HG03378 (cell line): ENCODE results near the gene SLAMF1.
"Not testable (repeated sequence)": the region's sequence is repeated elsewhere in the genome, so short reads cannot be mapped to it uniquely, and the experiment has no call there.

Experiments used
- ATAC-seq: cut with Tn5 transposase; IDR thresholded peaks from one replicate; pipeline ENCODE4 v1.9.1; 2021; ENCODE audit warnings: mild to moderate bottlenecking, moderate library complexity; ENCODE audit not compliant: unreplicated experiment

The SLAMF1 gene

DNA sequence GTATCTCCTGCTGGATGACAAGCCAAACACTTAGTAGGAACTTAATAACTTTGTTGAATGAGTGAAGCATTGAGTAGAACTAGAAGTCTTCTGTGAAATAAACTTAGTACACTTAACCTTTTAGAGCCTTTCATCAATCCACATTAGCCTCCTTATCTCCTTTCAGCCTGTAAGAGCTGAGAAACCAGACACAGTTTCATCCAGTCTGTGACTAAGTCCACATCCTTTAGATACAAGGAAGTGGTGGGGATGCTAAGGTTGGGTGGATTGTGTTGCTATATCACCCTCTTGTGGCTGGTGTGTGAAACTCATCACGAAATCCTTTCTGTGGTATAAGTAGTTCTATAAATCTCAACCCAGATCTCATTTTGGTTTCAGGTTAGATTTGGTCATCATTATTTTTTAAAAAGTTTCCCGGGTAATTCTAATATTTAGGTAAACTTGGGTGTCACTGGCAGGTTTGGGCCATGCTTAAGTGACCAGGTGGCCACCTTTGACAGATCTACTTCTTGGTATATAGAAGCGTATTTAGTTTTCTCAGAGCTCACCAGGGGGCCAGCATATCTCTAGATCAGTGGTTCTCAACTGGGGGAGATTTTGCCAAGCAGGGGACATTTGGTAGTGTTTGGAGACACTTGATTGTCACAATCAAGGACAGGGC lies 39.7 kb downstream of the SLAMF1 start:
- ATAC-seq, result peak; percentile 68

DNA sequence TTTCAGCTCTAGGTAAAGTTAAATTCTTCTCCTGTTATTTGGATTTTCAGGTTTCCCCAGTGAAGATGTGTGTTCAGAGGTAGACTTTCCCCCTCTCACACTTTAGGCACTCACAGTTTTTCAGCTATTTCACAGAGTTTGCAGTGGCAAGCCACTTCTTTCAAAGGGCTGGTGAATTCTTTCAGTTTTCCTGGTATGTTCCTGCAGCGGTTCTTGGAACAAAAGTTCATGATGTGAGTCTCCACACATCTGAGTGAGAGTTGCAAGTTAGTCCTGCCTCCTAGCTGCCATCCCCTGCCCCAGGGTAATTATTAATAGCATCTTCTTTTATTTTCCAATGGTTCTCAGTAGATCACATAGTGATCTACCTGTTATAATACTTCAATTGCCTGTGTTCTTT lies 40.2 kb downstream of the SLAMF1 start:
- ATAC-seq, result no peak

DNA sequence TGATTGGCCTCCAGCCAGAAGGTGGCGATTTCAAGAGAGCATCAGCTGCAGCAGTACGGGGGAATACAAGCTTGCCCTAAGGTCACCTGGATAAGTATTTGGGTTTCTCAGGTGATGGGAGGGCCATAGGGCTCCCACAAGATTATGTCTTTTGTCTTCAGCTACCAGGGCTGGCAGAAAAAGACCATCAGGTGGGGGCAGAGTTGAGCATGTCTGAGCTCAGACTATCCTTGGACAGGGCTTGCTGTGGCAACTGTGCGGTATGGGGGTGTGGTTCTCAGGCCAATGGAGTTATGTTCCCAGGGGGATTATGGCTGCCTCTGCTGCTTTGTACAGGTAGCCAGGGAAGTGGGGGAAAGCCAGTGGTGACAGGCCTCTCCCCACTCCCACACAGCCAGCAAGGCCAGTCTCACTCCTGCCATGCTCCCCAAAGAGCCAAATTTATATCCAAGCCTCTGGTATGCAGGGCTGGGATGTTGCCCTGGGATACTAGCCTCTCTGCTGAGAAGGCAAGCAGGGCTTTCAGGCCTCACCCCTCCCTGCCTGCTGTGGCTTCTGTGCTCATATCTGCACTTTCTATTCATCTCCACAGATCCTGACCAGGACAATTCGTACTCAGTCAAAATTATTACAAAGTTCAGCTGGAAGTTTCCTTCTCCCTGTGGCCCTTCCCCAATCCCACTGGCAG lies 40.9 kb downstream of the SLAMF1 start:
- no peak for ATAC-seq

DNA sequence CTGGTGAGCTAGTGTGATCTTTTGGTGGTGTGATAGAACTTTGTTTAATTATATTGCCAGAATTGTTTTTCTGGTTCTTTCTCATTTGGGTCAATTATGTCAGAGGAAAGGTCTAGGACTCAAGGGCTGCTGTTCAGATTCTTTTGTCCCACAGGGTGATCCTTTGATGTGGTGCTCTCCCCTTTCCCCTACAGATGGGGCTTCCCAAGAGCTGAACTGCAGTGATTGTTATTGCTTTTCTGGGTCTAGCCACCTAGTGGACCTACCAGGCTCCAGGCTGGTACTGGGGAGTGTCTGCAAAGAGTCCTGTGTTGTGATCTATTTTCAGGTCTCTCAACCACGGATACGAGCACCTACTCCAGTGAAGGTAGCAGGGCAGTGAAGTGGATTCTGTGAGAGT lies 41.6 kb downstream of the SLAMF1 start:
- ATAC-seq, result no peak

DNA sequence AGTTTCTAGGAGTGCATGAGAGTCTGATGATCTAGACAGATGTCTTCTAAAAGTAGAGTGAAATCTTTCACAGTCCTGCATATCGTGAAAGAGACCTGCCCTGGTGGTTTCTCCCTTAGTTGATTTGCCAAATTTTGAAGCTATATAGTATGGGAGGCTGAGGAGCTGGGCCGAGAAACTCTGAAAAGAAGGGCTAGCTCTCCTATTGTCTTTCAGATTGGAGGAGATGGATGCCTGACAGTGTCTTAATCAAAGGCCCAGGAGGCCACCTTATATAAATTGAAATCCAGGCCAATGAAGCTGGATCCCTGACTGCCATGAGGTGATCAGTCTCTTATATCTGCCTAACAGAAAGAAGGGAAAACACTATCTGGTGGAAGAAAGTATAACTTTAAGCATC lies 49.1 kb downstream of the SLAMF1 start:
- ATAC-seq, result no peak

DNA sequence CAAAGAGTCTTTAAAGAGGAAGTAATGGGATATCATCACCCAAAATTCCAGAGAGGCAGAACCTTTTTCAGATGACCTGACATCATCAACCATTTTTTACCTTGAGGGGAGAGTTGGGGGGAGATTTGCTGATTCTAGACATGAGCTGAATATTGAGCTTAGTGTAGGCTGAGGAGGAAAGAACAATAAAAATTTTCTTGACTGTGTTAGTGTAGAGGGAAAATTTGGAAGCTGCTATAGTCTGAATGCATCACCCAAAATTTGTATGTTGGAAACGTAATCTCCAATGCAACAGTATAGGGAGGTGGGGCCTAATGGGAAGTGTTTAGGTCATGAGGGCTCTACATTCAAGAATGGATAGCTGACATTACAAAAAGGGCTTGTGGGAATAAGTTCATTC lies 49.8 kb downstream of the SLAMF1 start:
- ATAC-seq, result no peak

DNA sequence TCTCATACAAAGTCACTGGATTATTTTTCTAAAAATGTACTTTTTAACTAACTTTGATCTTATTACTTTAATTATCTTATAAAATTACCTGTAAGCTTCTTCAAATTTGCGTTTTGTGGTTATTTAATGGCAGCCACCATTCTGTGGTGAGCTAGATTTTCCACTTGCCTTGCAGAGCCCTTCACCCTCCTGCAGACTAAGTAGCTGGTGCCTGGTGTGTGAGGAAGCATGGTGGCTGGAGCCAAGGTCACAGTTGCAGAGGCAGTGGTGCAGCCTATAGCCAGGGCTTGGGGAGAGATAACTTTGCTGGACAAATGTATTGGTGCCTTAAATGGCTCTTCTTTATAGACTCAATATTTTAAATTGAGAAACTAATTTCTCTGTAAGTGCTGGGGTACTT lies 56.4 kb downstream of the SLAMF1 start:
- no peak for ATAC-seq

DNA sequence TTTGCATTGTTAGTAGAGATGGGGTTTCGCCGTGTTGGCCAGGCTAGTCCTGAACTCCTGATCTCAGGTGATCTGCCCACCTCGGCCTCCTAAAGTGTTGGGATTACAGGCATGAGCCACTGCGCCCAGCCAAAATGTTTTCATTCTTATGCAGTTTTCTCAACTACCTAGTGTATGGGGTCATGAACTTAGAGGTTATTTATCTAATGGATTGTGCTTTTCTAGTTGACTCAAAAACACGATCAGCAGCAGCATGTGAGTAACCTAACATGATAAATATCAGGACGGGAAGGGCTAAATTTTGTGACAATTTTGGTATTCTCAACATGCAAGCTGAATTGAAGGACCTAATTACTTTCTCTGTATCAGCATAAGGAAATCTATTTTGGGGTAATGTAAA lies 58.4 kb downstream of the SLAMF1 start:
- ATAC-seq, result no peak

DNA sequence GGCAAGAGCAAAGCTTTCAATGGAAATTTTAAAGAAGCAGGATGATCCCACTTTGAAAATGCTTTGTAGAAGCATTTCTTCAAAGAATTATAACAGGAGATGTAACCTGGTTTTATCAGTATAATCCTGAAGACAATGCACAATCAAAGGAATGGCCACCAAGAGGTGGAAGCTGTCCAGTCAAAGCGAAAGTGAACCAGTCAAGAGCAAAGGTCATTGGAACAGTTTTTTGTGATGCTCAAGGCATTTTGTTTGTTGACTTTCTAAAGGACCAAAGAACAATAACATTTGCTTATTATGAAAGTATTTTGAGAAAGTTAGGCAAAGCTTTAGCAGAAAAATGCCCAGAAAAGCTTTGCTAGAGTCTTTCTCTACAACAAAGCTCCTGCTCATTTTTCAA lies 62.1 kb downstream of the SLAMF1 start:
- ATAC-seq, result no peak

DNA sequence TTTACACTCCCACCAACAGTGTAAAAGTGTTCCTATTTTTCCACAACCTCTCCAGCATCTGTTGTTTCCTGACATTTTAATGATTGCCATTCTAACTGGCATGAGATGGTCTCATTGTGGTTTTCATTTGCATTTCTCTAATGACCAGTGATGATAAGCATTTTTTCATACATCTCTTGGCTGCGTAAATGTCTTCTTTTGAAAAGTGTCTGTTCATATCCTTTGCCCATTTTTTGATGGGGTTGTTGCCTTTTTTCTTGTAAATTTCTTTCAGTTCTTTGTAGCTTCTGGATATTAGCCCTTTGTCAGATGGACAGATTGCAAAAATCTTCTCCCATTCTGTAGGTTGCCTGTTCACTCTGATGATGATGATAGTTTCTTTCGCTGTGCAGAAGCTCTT lies 63.9 kb downstream of the SLAMF1 start:
- ATAC-seq, result not testable (repeated sequence)

DNA sequence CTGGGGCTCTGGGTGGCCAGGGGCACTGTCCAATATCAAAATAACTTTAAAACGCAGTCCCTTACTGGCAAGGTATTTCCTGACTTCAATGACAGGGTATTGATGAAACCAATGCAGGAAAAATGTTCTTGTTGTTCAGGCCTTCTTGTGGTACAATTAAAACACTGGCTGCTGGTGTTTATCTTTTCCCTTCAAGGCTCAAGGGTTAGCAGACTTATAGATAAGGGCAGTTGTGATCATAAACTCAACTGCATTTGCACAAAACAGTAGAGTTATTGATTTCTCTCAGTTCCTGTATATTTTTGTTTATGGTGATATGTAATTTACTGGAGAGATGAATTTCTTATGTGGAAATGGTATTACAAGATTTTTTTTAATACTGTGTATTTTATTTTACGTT lies 64.9 kb downstream of the SLAMF1 start:
- ATAC-seq, result no peak

DNA sequence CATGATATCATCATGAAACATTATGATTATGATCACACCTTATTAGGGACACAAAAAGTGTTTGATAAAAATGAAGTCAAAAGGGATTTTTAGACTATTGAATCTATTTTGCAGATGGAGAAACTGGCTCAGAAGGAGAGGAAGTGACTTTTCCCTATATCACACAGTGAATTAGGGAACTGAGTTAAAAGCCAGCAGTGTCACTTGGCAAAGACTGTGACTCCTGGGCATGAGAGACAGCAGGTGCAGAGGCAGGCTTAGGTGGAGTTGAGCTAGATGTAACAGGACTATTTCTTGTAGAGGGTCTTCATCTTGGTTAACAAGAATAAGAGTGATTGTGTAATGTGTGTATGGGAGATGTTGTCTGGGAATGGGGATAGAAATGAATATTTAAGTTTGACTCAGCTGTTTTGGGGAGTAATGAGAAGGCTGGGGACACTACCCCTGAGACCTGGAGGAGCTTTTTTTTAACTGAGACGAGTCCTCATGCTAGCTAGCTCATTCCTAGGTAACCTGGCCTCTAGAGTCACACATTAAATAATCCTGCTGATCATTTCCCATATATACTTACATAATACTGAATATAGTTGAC lies 66.5 kb downstream of the SLAMF1 start:
- ATAC-seq, result no peak

DNA sequence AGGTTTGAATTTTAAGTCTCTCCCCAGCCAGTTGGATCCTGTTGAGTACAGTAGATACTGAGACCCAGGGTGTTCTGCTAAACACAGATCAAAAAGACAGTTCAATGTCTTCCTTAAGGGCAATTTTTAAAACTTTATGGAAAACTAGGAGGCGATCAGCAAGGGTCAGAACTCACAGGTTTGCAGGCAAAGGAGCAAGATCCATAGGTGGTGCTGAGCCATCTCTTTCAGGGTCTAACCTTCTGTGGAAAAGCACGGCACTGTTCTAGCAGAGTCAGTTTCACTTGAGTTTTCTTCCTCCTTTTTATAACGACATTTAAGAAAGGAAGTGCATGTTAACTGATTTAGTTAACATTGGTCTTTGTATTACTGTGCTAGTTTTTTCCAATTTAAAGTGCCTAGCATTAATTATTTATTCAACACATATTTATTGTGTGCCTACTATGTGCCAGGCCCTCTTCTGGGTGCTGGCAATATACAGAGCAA lies 67.6 kb downstream of the SLAMF1 start, which contains the start of gene CD84:
TSS of gene CD84 (minus strand) at position 281 of the 486 bp plus-strand sequence. CDS start at position 222, 59 bp downstream.
- ATAC-seq, result no peak

DNA sequence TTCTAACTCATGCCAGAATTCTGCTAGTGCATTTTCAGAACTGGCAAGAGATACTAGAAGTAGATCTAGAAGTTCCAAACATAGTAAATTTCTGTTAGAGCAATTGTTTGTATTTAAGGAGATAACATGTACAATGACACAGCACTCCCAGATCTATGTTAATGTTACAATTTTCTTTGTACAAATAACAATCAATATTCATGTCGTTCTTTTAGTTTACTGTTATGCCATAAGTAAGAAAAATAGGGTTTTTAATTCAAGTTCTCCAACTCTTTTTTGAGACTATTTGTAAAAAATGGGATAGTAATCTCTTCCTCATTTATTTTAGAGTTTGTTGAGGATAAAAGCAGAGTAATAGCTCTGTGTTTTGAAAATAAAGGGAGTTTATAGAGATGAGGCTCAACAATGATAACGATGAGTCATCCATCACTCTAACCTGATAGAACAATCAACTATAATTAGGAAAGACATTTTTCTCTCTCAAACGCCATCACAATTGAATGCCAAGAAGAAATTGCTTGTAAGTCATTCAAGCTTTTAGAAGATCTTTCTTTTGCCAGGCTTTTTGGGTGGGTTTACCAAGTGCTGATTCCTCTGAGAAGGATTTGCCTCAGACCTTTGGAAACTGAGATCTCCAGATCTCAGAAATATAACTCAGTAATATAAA lies 68.2 kb downstream of the SLAMF1 start:
- no peak for ATAC-seq

DNA sequence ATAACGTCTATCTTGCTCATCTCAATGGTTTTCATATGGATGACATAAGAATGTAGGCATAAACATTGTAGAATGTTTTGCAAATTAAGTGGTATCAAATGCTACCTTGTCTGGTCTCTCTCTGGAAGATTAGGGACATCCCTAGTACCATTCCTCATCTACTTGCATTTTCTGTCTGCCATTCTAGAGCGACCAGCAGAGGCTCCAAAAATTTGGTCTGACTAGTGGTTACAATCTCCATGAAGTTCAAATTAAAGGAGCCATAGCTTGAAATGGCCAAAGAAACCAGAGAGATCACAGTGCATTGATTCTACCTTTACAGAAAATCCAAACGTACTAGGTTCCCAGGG lies 68.7 kb downstream of the SLAMF1 start:
- ATAC-seq, result no peak

DNA sequence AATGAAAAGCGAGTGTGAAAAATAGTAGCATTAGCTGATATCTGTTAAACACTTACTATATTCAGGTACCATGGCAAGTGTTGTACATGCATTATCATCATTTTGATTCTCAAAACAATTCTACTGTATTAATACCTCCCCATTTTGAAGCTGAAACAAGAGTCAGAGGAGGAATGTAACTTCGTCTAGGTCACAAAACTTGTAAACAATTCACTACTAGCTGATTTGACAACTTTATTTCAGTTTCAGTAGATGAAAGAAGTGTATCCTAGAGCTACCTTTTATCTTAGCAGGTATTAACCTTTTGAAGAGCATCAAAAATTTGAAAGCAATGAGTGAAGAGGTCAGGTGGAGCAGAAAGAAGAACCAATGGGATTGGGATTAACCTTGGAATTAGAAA lies 69.2 kb downstream of the SLAMF1 start:
- ATAC-seq, result no peak

DNA sequence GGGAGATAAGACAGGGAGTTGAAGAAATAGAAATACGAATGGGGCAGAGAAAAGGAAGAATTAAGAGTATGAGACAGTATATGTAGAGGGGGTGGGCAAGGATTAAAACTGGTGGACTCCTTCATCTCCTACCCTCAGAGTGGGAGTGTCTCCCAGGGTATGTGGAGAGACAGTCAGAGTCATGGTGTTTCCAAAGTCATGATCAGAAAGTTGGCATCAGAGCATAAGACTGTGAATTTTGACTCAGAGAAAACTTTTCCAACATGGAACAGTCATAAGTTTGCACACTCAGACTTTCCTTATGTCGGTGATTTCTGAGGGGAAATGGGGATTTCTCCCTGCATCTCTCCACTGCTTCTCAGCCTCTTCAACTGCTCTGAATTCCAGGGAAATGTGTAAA lies 70.0 kb downstream of the SLAMF1 start:
- no peak for ATAC-seq

DNA sequence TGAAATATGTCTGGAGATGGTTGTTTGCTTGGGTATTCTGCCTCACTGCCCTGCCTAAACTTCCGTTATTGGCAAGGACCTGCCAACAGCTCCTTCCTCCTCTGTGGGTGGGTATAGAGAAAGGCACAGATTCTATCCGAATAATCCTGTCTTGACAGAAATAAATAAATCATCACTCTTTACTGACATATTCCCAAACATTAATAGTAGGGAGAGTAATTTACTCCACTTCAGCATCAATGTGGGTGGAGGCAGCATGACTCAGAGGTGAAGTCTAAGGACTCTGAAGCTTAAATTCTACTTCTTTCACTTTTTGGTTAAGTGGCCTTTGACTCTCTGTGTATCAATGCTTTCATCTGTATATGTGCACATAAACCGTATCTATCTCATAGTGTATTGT lies 70.5 kb downstream of the SLAMF1 start:
- ATAC-seq, result no peak

DNA sequence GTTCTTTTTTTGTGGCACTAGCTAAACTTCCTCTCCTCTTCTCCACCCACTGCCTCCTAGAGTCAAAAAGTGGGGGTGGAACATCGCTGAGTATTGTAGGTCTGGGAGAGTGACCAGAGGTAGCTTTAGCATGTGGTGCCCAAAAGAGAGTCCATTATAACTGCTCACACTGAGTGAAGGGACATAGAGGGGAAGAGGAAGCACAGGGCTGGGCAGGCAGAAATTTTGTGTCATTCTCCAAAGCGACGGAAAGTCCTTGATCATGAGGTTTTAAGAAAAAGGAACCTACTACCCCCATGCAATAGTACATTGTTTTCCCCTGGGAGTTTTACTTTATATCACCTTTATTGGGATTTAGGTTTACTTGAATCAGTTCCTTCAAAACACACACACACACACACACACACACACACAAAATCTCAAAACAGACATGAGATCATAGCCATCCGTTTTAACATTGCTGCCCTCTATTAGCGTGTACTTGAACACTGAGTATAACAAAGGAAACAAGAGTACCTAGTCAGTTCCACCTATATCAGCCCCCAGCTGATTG lies 71.7 kb downstream of the SLAMF1 start:
- ATAC-seq, result no peak

DNA sequence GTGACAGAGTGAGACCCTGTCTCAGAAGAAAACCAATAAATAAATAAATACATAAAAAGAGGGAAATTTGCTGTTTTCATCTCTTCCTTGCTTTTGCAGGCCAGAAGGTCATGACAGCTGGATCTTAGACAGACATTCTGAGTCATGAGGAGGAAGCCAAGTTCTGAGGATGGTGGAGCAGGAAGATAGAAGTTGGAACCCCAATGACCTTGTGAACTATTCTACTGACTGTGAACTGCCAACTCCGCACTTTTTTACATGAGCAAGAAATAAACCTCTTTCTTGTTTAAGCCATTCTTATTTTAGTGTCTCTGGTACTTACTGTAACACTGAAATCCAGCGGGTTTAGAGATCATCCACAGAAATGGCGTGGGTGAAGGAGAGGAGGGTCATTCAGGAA lies 76.0 kb downstream of the SLAMF1 start:
- no peak for ATAC-seq

DNA sequence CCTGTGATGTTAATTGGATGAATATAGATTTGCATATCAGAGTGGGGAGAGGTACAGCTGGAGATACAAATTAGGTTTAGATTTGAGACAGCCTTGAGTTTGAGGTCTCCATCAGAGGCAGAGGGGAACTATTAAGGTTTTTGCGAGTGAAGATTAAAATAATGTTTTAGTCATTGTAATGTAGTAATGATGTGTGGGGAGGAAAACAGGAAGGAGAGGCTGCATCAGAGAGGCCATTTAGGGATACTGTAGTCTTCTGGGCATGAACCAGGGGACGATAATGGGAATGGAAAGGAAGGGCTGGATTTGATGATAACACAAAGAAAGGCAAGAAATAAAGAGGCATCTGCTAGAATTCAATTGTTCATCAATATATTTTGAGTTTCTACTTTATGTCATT lies 77.0 kb downstream of the SLAMF1 start:
- ATAC-seq, result no peak
